ENCODE measurements around the gene DPP9. TPM values are rescaled to one million over a fixed set of nuclear protein-coding genes. Genes with fewer than 3 reads are reported as not detected.
A peak's percentile ranks its signal among the peaks of the same experiment; 100 is the strongest.

The DPP9 gene
- polyA plus RNA-seq, 1 of the 3 experiments (the other 2 are of a cell fraction) = 17.1 TPM

- H3K27me3 ChIP-seq (ENCODE audit: insufficient read depth) = no peaks in the 10 kb centered on the region
- no peak overlapping the region for H3K4me3 ChIP-seq (ENCODE audit: low read depth in 2 of 2, low read length in 1 of 2)
- peaks cover 0 to 10% of the 10 kb centered on the region in 2 experiments; a peak in 1 of 4 replicates for H3K4me1 ChIP-seq (ENCODE audit: control insufficient read depth in 1 of 2, insufficient read depth in 2 of 2, low read depth in 1 of 2, low read length in 1 of 2)
- H4K20me1 ChIP-seq (ENCODE audit: insufficient read depth) = no peaks in the 10 kb centered on the region
- H3K9ac ChIP-seq = no peak overlapping the region
- no peak overlapping the region for H3K27ac ChIP-seq (ENCODE audit: low read depth in 2 of 2, low read length in 1 of 2)
- H2AFZ ChIP-seq (ENCODE audit: low read depth) = no peak overlapping the region
- H3K79me2 ChIP-seq (ENCODE audit: insufficient read depth) = no peaks in the 10 kb centered on the region
- DNase-seq = no peak
- no peaks in the 10 kb centered on the region for H3F3A ChIP-seq (replicated peaks; ENCODE audit: insufficient read depth)
- H3K9me3 ChIP-seq = no peaks in the 10 kb centered on the region
- no peak overlapping the region for H3K4me2 ChIP-seq
- H3K36me3 ChIP-seq (replicated peaks in 1 of 2; ENCODE audit: control insufficient read depth in 1 of 2, insufficient read depth in 2 of 2, low read length in 1 of 2) = no peaks in the 10 kb centered on the region
- no peaks in the 10 kb centered on the region for H3K9me2 ChIP-seq
- TF ChIP-seq, protein P1, sequence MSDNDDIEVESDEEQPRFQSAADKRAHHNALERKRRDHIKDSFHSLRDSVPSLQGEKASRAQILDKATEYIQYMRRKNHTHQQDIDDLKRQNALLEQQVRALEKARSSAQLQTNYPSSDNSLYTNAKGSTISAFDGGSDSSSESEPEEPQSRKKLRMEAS (IDR thresholded peaks at IDR 0.05; ENCODE audit: low read depth) = no peak
- TF ChIP-seq GATA2 (CRISPR knock-in tag; IDR thresholded peaks at IDR 0.05) (no peak), RCOR1 (IDR thresholded peaks at IDR 0.05; ENCODE audit: low read length) (no peak), JUND (IDR thresholded peaks at IDR 0.05) (no peak), CHD2 (IDR thresholded peaks at IDR 0.05; ENCODE audit: low read length, partially characterized antibody) (no peak), TEAD4 (IDR thresholded peaks at IDR 0.05; ENCODE audit: borderline replicate concordance, insufficient read depth) (no peak), FOXJ3 (CRISPR knock-in tag; IDR thresholded peaks at IDR 0.05) (no peak), MXI1 (IDR thresholded peaks at IDR 0.05; ENCODE audit: low read depth, low read length) (no peak), SMC3 (IDR thresholded peaks at IDR 0.05; ENCODE audit: low read depth, low read length) (no peak)
- TF ChIP-seq, protein P2, sequence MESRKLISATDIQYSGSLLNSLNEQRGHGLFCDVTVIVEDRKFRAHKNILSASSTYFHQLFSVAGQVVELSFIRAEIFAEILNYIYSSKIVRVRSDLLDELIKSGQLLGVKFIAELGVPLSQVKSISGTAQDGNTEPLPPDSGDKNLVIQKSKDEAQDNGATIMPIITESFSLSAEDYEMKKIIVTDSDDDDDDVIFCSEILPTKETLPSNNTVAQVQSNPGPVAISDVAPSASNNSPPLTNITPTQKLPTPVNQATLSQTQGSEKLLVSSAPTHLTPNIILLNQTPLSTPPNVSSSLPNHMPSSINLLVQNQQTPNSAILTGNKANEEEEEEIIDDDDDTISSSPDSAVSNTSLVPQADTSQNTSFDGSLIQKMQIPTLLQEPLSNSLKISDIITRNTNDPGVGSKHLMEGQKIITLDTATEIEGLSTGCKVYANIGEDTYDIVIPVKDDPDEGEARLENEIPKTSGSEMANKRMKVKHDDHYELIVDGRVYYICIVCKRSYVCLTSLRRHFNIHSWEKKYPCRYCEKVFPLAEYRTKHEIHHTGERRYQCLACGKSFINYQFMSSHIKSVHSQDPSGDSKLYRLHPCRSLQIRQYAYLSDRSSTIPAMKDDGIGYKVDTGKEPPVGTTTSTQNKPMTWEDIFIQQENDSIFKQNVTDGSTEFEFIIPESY (IDR thresholded peaks at IDR 0.05; ENCODE audit: borderline replicate concordance, low read depth) = no peak
- TF ChIP-seq, protein P3, sequence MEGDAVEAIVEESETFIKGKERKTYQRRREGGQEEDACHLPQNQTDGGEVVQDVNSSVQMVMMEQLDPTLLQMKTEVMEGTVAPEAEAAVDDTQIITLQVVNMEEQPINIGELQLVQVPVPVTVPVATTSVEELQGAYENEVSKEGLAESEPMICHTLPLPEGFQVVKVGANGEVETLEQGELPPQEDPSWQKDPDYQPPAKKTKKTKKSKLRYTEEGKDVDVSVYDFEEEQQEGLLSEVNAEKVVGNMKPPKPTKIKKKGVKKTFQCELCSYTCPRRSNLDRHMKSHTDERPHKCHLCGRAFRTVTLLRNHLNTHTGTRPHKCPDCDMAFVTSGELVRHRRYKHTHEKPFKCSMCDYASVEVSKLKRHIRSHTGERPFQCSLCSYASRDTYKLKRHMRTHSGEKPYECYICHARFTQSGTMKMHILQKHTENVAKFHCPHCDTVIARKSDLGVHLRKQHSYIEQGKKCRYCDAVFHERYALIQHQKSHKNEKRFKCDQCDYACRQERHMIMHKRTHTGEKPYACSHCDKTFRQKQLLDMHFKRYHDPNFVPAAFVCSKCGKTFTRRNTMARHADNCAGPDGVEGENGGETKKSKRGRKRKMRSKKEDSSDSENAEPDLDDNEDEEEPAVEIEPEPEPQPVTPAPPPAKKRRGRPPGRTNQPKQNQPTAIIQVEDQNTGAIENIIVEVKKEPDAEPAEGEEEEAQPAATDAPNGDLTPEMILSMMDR (IDR thresholded peaks at IDR 0.05) = no peak
- ChIA-PET POLR2A (interaction anchor here (1.5 kb wide), 1 partner anchor 57 kb away, joined by 4 read pairs; the partner anchor contains the start of gene FEM1A), CTCF (interaction anchor here (0.6 to 19.9 kb wide), 13 partner anchors 7 to 1988 kb away, joined by 3 to 350 read pairs (median 6); partner anchors contain the start of genes DPP9 and FEM1A)
- WGBS (ENCODE audit: low lambda C conversion rate) = 16% methylated on average over 1 of the region's 1 CpG
Observed at GRCh38 chr19:4733755-4734345, 10.2 kb upstream of the DPP9 start.

DNA sequence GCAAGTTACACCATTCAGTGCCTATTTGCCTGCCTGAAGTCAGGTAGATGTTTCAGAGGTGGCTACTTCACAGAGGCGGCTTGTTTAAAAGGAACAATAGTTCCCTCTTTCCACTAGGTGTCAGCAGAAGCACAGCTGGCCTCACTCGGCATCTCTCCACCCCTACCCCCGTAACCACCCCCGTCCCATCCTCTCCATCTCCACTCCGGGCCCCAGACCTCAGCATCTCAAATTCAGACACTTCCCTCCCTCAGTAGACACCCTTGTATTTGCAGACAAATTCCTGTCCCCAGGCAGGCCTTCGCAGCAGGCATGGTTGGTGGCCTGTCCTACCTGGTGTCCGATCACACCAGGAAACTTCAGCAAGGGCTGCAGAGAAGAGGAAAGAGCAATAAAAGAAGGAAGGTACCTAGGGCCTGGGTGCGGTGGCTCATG lies 9.1 kb upstream of the DPP9 start:
- Histone ChIP-seq H3K27ac (ENCODE audit: low read depth in 2 of 2, low read length in 1 of 2) (no peak overlapping the region), H3K4me2 (no peak overlapping the region), H2AFZ (ENCODE audit: low read depth) (no peak overlapping the region), H3F3A (replicated peaks; ENCODE audit: insufficient read depth) (no peaks in the 10 kb centered on the region), H3K9me3 (no peaks in the 10 kb centered on the region), H3K79me2 (ENCODE audit: insufficient read depth) (no peaks in the 10 kb centered on the region), H3K9ac (no peak overlapping the region), H3K36me3 (replicated peaks in 1 of 2; ENCODE audit: control insufficient read depth in 1 of 2, insufficient read depth in 2 of 2, low read length in 1 of 2) (no peaks in the 10 kb centered on the region), H3K9me2 (no peaks in the 10 kb centered on the region), H3K4me1 (ENCODE audit: control insufficient read depth in 1 of 2, insufficient read depth in 2 of 2, low read depth in 1 of 2, low read length in 1 of 2) (no peaks in the 10 kb centered on the region; a peak in 1 of 4 replicates), H4K20me1 (ENCODE audit: insufficient read depth) (no peaks in the 10 kb centered on the region), H3K27me3 (ENCODE audit: insufficient read depth) (no peaks in the 10 kb centered on the region), H3K4me3 (ENCODE audit: low read depth in 2 of 2, low read length in 1 of 2) (no peak overlapping the region; a peak in 1 of 4 replicates)
- DNase-seq = peak; percentile 87
- CTCF ChIA-PET = interaction anchor here (0.7 to 19.9 kb wide), 20 partner anchors 8 to 76 kb away, joined by 3 to 350 read pairs (median 6); partner anchors contain the start of genes DPP9 and FEM1A
- TF ChIP-seq, protein P3 (IDR thresholded peaks at IDR 0.05) = peak; percentile 78
- peak; percentile 97 for TF ChIP-seq RAD21 (IDR thresholded peaks at IDR 0.05; ENCODE audit: low read length)
- TF ChIP-seq NRF1 (IDR thresholded peaks at IDR 0.05; ENCODE audit: low read depth, low read length) = no peak
- TF ChIP-seq SMC3 (IDR thresholded peaks at IDR 0.05; ENCODE audit: low read depth, low read length) = peak; percentile 87
- no peak for TF ChIP-seq TCF12 (IDR thresholded peaks at IDR 0.05)
- TF ChIP-seq USF2 (IDR thresholded peaks at IDR 0.05; ENCODE audit: borderline replicate concordance, low read depth, low read length) = no peak
- 29% methylated on average over 8 of the region's 8 CpGs for WGBS (ENCODE audit: low lambda C conversion rate)
- POLR2A ChIA-PET = interaction anchor here (1.5 kb wide), 1 partner anchor 58 kb away, joined by 4 read pairs; the partner anchor contains the start of gene FEM1A
